ENCODE results near the gene BLOC1S5. TPM values are rescaled to one million over a fixed set of nuclear protein-coding genes. Genes with fewer than 3 reads are reported as not detected.

Gene BLOC1S5
- 7.8 and 13.1 TPM in 2 replicates for total RNA-seq (2014; rRNA removed; shearing (Covaris generic))
- polyA plus RNA-seq (2016; fragmentation: Nextera tagmentation; extraction: Ambion mirVana) = 14.0 and 14.1 TPM in 2 replicates

GRCh38 chr6:8063761-8064637 is at the start of gene BLOC1S5:
BLOC1S5 (minus strand) TSS chr6:8064389; CDS start chr6:8064376, 13 bp downstream.
- no peak for TF ChIP-seq EZH2phosphoT487 (IDR thresholded peaks at IDR 0.05; ENCODE audit: insufficient read depth, low read depth)
- TF ChIP-seq EZH2 (IDR thresholded peaks at IDR 0.05; ENCODE audit: insufficient read depth, poor library complexity, severe bottlenecking) = no peak
- in situ Hi-C loops (cut with MboI) = no loop called here
- H3K4me1 ChIP-seq (ENCODE audit: insufficient read depth) = peaks cover 10% of the 10 kb centered on the region; the same call in 1 of the 2 replicates

GRCh38 chr6:8113131-8113654 is 49.0 kb upstream of the BLOC1S5 start:
- Histone ChIP-seq H3K36me3 (ENCODE audit: low read depth) (no peaks in the 10 kb centered on the region), H3K27me3 (replicated peaks; ENCODE audit: insufficient read depth) (no peaks in the 10 kb centered on the region), H2AFZ (no peak overlapping the region; the same call in 1 of the 2 replicates), H3F3A (ENCODE audit: insufficient read depth) (peaks cover 17% of the 10 kb centered on the region), H3K4me3 (0 out of 2 replicates have a peak overlapping the region, but pooled peaks have one; percentile 27), H3K27ac (peak overlapping the region; percentile 22; the same call in 1 of the 2 replicates), H3K9me2 (ENCODE audit: insufficient read depth) (no peaks in the 10 kb centered on the region), H3K4me1 (ENCODE audit: insufficient read depth) (peaks cover 20% of the 10 kb centered on the region), H3K9me3 (ENCODE audit: low read depth) (no peaks in the 10 kb centered on the region), H3K9ac (no peak overlapping the region), H3K79me2 (ENCODE audit: insufficient read depth) (no peaks in the 10 kb centered on the region), H4K20me1 (ENCODE audit: insufficient read depth) (no peaks in the 10 kb centered on the region), H3K4me2 (ENCODE audit: unreplicated experiment) (peak overlapping the region; percentile 18)
- WGBS, 2 experiments (ENCODE audit: low coverage in 1 of 2, low lambda C conversion rate in 2 of 2, missing lambda C conversion rate in 2 of 2) = 33 to 35% methylated on average over 4 of the region's 4 CpGs
- peak; percentile 61 for DNase-seq
- in situ Hi-C loops (cut with MboI) = no loop called here
- TF ChIP-seq EZH2phosphoT487 (IDR thresholded peaks at IDR 0.05; ENCODE audit: insufficient read depth, low read depth) (no peak), EZH2 (IDR thresholded peaks at IDR 0.05; ENCODE audit: insufficient read depth, poor library complexity, severe bottlenecking) (no peak)

More at GRCh38 chr6:8063761-8064637, at the start of gene BLOC1S5:
- Histone ChIP-seq H3F3A (ENCODE audit: insufficient read depth) (no peaks in the 10 kb centered on the region), H3K27me3 (replicated peaks; ENCODE audit: insufficient read depth) (no peaks in the 10 kb centered on the region), H2AFZ (peak within 1 kb of the TSS; percentile 96), H3K36me3 (ENCODE audit: low read depth) (peaks cover 4% of the 10 kb centered on the region; the same call in 1 of the 2 replicates), H3K4me3 (peak within 1 kb of the TSS; percentile 83), H3K9me2 (ENCODE audit: insufficient read depth) (no peaks in the 10 kb centered on the region), H3K79me2 (ENCODE audit: insufficient read depth) (peaks cover 6% of the 10 kb centered on the region; the same call in 1 of the 2 replicates), H3K9me3 (ENCODE audit: low read depth) (no peaks in the 10 kb centered on the region), H3K9ac (peak within 1 kb of the TSS; percentile 87), H3K27ac (peak within 1 kb of the TSS; percentile 70), H4K20me1 (ENCODE audit: insufficient read depth) (no peaks in the 10 kb centered on the region), H3K4me2 (ENCODE audit: unreplicated experiment) (peak within 1 kb of the TSS; percentile 98)
- DNase-seq = peak; percentile 100
- WGBS, 2 experiments (ENCODE audit: low coverage in 1 of 2, low lambda C conversion rate in 2 of 2, missing lambda C conversion rate in 2 of 2) = 1% methylated on average over 50 to 64 of the region's 64 CpGs

GRCh38 chr6:8110725-8111124 is 46.5 kb upstream of the BLOC1S5 start:
- H3K36me3 ChIP-seq (ENCODE audit: low read depth) = no peaks in the 10 kb centered on the region
- H3K9ac ChIP-seq = no peak overlapping the region
- no peak for TF ChIP-seq EZH2 (IDR thresholded peaks at IDR 0.05; ENCODE audit: insufficient read depth, poor library complexity, severe bottlenecking)
- H3F3A ChIP-seq (ENCODE audit: insufficient read depth) = peaks cover 25% of the 10 kb centered on the region
- H3K9me2 ChIP-seq (ENCODE audit: insufficient read depth) = no peaks in the 10 kb centered on the region
- H4K20me1 ChIP-seq (ENCODE audit: insufficient read depth) = no peaks in the 10 kb centered on the region
- no peak overlapping the region for H3K4me2 ChIP-seq (ENCODE audit: unreplicated experiment)
- no peaks in the 10 kb centered on the region for H3K27me3 ChIP-seq (replicated peaks; ENCODE audit: insufficient read depth)
- DNase-seq = no peak
- no peak overlapping the region for H3K4me3 ChIP-seq
- H3K4me1 ChIP-seq (ENCODE audit: insufficient read depth) = peaks cover 28% of the 10 kb centered on the region
- 50 to 59% methylated on average over 1 of the region's 1 CpG for WGBS, 2 experiments (ENCODE audit: low coverage in 1 of 2, low lambda C conversion rate in 2 of 2, missing lambda C conversion rate in 2 of 2)
- H3K79me2 ChIP-seq (ENCODE audit: insufficient read depth) = no peaks in the 10 kb centered on the region
- in situ Hi-C loops (cut with MboI) = no loop called here
- no peak overlapping the region for H2AFZ ChIP-seq
- no peaks in the 10 kb centered on the region for H3K9me3 ChIP-seq (ENCODE audit: low read depth)
- no peak overlapping the region for H3K27ac ChIP-seq

- no peaks in the 10 kb centered on the region for H3K36me3 ChIP-seq (ENCODE audit: low read depth)
- H3K4me3 ChIP-seq = no peak overlapping the region
- in situ Hi-C loops (cut with MboI) = no loop called here
Measured at GRCh38 chr6:8110117-8110721, 46.0 kb upstream of the BLOC1S5 start.

More at GRCh38 chr6:8110117-8110721, 46.0 kb upstream of the BLOC1S5 start:
- Histone ChIP-seq H3K9me3 (ENCODE audit: low read depth) (no peaks in the 10 kb centered on the region), H3K4me1 (ENCODE audit: insufficient read depth) (peaks cover 28% of the 10 kb centered on the region), H3F3A (ENCODE audit: insufficient read depth) (peaks cover 25% of the 10 kb centered on the region), H2AFZ (no peak overlapping the region), H3K9me2 (ENCODE audit: insufficient read depth) (no peaks in the 10 kb centered on the region), H3K79me2 (ENCODE audit: insufficient read depth) (no peaks in the 10 kb centered on the region), H3K4me2 (ENCODE audit: unreplicated experiment) (no peak overlapping the region), H3K27ac (no peak overlapping the region), H4K20me1 (ENCODE audit: insufficient read depth) (no peaks in the 10 kb centered on the region), H3K9ac (no peak overlapping the region), H3K27me3 (replicated peaks; ENCODE audit: insufficient read depth) (no peaks in the 10 kb centered on the region)
- 73 to 77% methylated on average over 4 of the region's 4 CpGs for WGBS, 2 experiments (ENCODE audit: low coverage in 1 of 2, low lambda C conversion rate in 2 of 2, missing lambda C conversion rate in 2 of 2)
- DNase-seq = no peak
- TF ChIP-seq EZH2 (IDR thresholded peaks at IDR 0.05; ENCODE audit: insufficient read depth, poor library complexity, severe bottlenecking) (no peak), EZH2phosphoT487 (IDR thresholded peaks at IDR 0.05; ENCODE audit: insufficient read depth, low read depth) (no peak)
